A549 treated with CORT108297 at 1 μM for 4 hours (cell line): ENCODE results near the gene GNGT2. TPM values are rescaled to one million over a fixed set of nuclear protein-coding genes. Genes with fewer than 3 reads are reported as not detected.

Experiments used
- total RNA-seq: library from RNA; stranded (reverse); fragments of 200-300 nt; extraction: Qiagen RNA extraction; gene quantifications from 5 replicates; pipeline ENCODE4 v1.2.3, GENCODE V29; 2022

Gene GNGT2
- 0.43 to 0.63 TPM (median 0.46 TPM) in 5 replicates for total RNA-seq

DNA sequence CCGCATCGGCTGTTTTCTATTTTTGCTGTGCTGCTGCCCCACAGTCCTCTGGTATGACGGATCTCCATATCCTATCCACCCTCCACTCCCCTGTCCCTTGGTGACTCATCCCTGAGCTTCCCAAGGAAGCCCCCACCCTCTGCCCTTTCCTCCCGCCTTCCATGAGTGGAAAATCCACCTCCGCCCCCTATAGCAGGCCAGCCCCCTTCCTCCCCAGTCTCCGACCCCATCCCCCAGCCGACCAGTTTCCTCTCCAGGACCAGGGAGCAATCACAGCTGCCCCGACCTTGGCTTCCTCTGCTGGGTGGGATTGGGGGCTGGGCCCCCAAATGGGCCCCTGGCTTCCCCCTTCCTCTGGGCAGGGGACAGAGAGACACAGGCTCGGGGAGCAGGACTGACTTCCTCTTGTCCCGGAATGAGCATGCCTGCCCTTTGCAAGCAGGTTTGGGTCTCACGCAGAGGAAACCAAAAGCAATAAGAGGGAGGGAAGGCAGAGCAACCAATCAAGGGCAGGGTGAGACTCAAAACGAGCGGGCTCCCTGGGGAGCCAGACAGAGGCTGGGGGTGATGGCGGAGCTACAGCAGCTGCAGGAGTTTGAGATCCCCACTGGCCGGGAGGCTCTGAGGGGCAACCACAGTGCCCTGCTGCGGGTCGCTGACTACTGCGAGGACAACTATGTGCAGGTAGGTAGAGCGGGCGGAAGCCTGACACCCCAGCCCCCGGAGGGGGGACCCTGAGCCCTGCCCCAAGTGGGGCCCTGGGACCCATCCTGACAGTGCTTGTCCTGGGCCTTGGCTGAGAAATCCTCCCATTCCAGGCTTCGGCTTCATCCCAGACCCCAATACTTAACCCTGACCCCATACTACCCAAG is at the start of gene GNGT2, which contains the start of gene ABI3:
Gene GNGT2 (minus strand): TSS at position 417 of the 872 bp plus-strand sequence. CDS start 3,152 bp downstream, outside the sequence.
Gene ABI3 (plus strand): TSS at position 550 of the 872 bp plus-strand sequence. CDS start 18 bp downstream, at position 568.

DNA sequence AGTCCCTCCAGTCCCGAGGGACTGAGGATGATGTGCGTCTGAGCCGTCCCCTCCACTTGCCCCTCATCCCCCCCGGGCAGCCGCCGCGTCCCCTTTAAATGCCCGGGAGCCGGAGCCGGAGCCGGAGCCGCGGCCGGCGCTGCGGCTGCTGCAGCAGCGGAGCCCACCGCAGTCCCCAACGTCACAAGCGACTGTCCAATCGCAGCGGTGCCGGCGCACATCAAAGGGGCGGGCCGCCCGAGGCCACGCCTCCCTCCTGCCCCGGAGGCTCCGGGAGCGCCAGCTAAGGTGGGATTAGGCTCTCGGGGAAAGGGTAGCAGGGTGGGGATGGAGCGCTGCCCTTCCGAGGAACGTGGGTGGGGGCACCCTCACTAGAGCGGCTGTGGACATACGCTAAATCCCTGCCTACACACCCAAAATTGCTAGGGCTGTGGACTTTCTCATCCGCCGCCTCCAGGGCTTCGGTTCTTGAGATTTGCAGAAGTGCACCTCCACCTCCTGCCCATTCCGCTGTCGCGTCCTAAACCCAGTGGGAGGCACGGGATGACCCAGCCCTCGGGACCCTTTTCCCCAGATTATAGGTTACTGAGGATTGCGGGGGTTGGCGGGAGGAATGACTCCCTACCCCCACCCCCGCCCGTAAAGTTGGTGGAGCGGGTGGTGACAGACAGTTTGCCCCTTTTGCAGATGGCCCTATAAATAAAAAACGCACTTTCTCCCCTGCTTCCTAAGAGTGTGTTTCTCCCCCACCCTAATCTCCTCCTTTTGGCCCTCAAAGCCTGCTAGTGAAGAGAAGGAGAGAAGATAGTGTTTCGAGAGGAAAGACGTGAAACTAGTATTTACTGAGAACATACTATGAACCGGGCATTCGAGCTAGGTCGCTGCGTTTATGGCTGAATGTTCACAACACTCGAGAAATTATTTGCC is 20.5 kb upstream of the GNGT2 start, which contains the start of gene PHOSPHO1:
Gene PHOSPHO1 (minus strand): TSS at position 152 of the 927 bp plus-strand sequence. CDS start 4,096 bp downstream, outside the sequence.

Other genes with a start within 250 kb of the GNGT2 start
- 2.8 to 6.2 TPM (median 4.6 TPM) in 5 replicates for gene GIP, start 242.0 kb downstream of the GNGT2 start, total RNA-seq
- 51.3 to 86.3 TPM (median 76.5 TPM) in 5 replicates for gene IGF2BP1, start 213.2 kb downstream of the GNGT2 start, total RNA-seq
- gene B4GALNT2, start 77.8 kb downstream of the GNGT2 start, total RNA-seq, result 0.32 to 0.67 TPM (median 0.40 TPM) in 5 replicates
- gene ABI3, start 133 bp upstream of the GNGT2 start, total RNA-seq, result not detected in 5 replicates
- gene PHOSPHO1, start 20.2 kb upstream of the GNGT2 start, total RNA-seq, result 0.40 to 0.92 TPM (median 0.55 TPM) in 5 replicates
- gene ZNF652, start 151.7 kb upstream of the GNGT2 start, total RNA-seq, result 6.1 to 10.2 TPM (median 6.3 TPM) in 5 replicates
- gene PHB1, start 204.3 kb upstream of the GNGT2 start, total RNA-seq, result 342 to 473 TPM (median 453 TPM) in 5 replicates